Heart left ventricle (tissue), 16 donors: ENCODE results near the gene RPS19. TPM values are rescaled to one million over a fixed set of nuclear protein-coding genes. Genes with fewer than 3 reads are reported as not detected.

Experiments used
- ATAC-seq, 4 donors: fragments of 200-7000 bp; cut with Tn5 transposase; one replicate each; pipeline ENCODE4 v1.9.1; 2020 to 2022; ENCODE audit warnings: moderate library complexity in 4 of 4, mild to moderate bottlenecking in 3 of 4, moderate number of reproducible peaks in 1 of 4
- DNase-seq, 5 donors: peaks; one replicate each; pipeline ENCODE4 v3.0.0-alpha.2; 2020
- H3K27ac ChIP-seq, 12 donors: fragments of 200-600 bp; sonication (generic) in 4 of 12; one replicate each; pipeline versions ENCODE4 v1.5.0 to v1.8.0; 2016 to 2022; ENCODE audit warnings: mild to moderate bottlenecking in 2 of 12
- H3K27me3 ChIP-seq, 9 donors: fragments of 200-600 bp; sonication (generic) in 2 of 9; one replicate each; pipeline versions ENCODE4 v1.5.1 to v1.8.0; 2016 to 2022; ENCODE audit warnings: mild to moderate bottlenecking in 3 of 9
- H3K36me3 ChIP-seq, 9 donors: fragments of 200-600 bp; sonication (generic) in 2 of 9; one replicate each; pipeline versions ENCODE4 v1.5.0 to v1.8.0; 2018 to 2022; ENCODE audit warnings: mild to moderate bottlenecking in 2 of 9
- H3K4me1 ChIP-seq, 12 donors: fragments of 200-600 bp; sonication (generic) in 4 of 12; one replicate each; pipeline versions ENCODE4 v1.5.0 to v1.8.0; 2016 to 2022; ENCODE audit warnings: mild to moderate bottlenecking in 3 of 12
- H3K4me3 ChIP-seq, 12 donors: fragments of 200-600 bp; sonication (generic) in 4 of 12; one replicate each; pipeline versions ENCODE4 v1.5.0 to v1.8.0; 2017 to 2022; ENCODE audit warnings: mild to moderate bottlenecking in 9 of 12, moderate library complexity in 4 of 12
- H3K9me3 ChIP-seq, 12 donors: fragments of 200-600 bp; sonication (generic) in 4 of 12; one replicate each; pipeline versions ENCODE4 v1.5.0 to v1.8.0; 2016 to 2022; ENCODE audit warnings: mild to moderate bottlenecking in 1 of 12
- CTCF ChIP-seq, 12 donors: fragments of 200-600 bp; sonication (generic) in 4 of 12; IDR thresholded peaks; one replicate each; pipeline versions ENCODE4 v1.5.0 to v1.8.0; 2018 to 2022; ENCODE audit warnings: antibody characterized with exemption in 12 of 12, mild to moderate bottlenecking in 5 of 12
- POLR2A ChIP-seq, 2 donors: fragments of 450-650 bp; IDR thresholded peaks; one replicate each; pipeline ENCODE4 v1.6.1; 2017; ENCODE audit warnings: antibody characterized with exemption in 2 of 2, mild to moderate bottlenecking in 2 of 2, moderate library complexity in 2 of 2
- WGBS, 4 donors: extraction: QIAGEN DNeasy Blood & Tissue Kit in 2 of 4; methylation state at CpG; one replicate each; pipeline versions ENCODE4 v1.1.5 to v1.1.7; 2013 to 2018; 5-methylcytosine and 5-hydroxymethylcytosine counted together
- intact Hi-C, 10 donors: fragments of 100-400 bp; cut with DNase I; formaldehyde crosslinking; loops; one replicate each; pipeline versions ENCODE4 v1.11.1 to v1.14.2; 2022
- polyA plus RNA-seq, 2 donors: library from polyadenylated mRNA; stranded (reverse); fragments of 200-250 nt; gene quantifications; one replicate each; pipeline ENCODE4 v1.2.3, GENCODE V29; 2013
- total RNA-seq, 9 donors: library from RNA; depleted of rRNA in 2 of 9; stranded (reverse); fragments of >200 nt in 2 of 9; fragmentation: NEBNext Ultra II Directional in 3 of 9; extraction: Animal tissue kit (Norgen Biotek cat#: 25700) in 3 of 9; gene quantifications; one replicate each; pipeline versions ENCODE4 v1.1.0 to v1.2.4, GENCODE V29; 2016 to 2023
- donor health status: ischemic (EF 13 %, LVEDD 7.1; RV severe dilation, severe dysfunction).
- donor health status: healthy with polysubstance abuse.
- donor health status: DM: no; HTN: yes; CAD: no.
- donor health status: DM: no; HTN: no; CAD: no.
- donor health status: ischemic (EF 25% LVEDD 6.9; RV normal size, moderate dysfunction).
- donor health status: ischemic (EF 25% LVEDD 5.7; RV mildly dilated, moderate dysfunction).
- donor health status: healthy.
- donor health status: DM: yes; HTN: yes; CAD: no.
- donor health status: ischemic (EF 35%, LVEDD 5.7; RV mildly dilated, moderate dysfunction).
- donor health status: nonischemic (EF 11% LVEDD 7.7; RV severe dilation, severe dysfunction).
- donor health status: DM: yes; HTN: yes; CAD: no.
- donor health status: PGD.
- donor health status: ischemic (EF 29% LVEDD 5.4; RV normal size, mild dysfunction).
- donor health status: nonischemic (EF 23%, LVEDD 6.1; RV moderate dilation, normal function).

The RPS19 gene
- total and polyA plus RNA-seq, 11 donors = 161 to 1,676 (median 668) TPM

DNA sequence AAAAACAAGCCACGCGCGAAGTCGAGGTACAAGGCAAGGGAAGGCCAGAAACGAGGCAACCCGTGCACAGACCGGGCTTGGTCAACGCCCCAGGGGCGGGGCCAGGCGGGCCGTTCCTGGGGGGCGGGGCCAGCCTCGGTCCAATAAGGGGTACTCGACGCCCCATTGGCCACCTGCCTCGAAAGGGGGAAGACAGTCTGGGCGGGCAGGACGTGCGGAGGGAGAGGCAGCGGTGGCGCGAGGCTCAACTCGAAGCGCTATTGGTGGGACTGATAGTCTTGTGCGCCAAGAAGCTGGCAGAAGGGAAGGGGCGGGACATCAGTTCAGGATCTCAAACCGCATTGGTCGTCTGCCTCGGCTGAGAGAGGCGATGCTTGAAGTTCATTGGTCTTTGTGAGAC is 15.5 kb upstream of the RPS19 start, which contains the start of gene LYPD4:
LYPD4 (minus strand) TSS at position 83 of the 400 bp plus-strand sequence. CDS start 5,398 bp downstream, outside the sequence.
- Histone ChIP-seq H3K4me3 (no peak within 1 kb of the TSS), H3K9me3 (no peaks in the 10 kb centered on the region), H3K36me3 (no peaks in the 10 kb centered on the region), H3K27ac (no peak within 1 kb of the TSS), H3K27me3 (peaks cover 0 to 24% (median 4%) of the 10 kb centered on the region in 9 donors), H3K4me1 (no peaks in the 10 kb centered on the region)
- intact Hi-C loops = no loop called here
- ATAC-seq = no peak
- WGBS, 4 donors = 79 to 83% (median 80%) methylated on average over 28 to 30 of the region's 30 CpGs
- DNase-seq = no peak
- TF ChIP-seq POLR2A (IDR thresholded peaks at IDR 0.05) = no peak

GRCh38 chr19:41845001-41845050 is 15.2 kb upstream of the RPS19 start, which contains the start of gene DMRTC2:
TSS of gene DMRTC2 (plus strand) at chr19:41845042. CDS start at chr19:41847429, 2,387 bp downstream.
- H3K4me3 ChIP-seq = no peak within 1 kb of the TSS
- no peaks in the 10 kb centered on the region for H3K36me3 ChIP-seq
- H3K27me3 ChIP-seq = peaks cover 0 to 24% (median 4%) of the 10 kb centered on the region in 9 donors
- H3K9me3 ChIP-seq = no peaks in the 10 kb centered on the region
- 87 to 97% (median 92%) methylated on average over 3 of the region's 3 CpGs for WGBS, 4 donors
- H3K27ac ChIP-seq = no peak within 1 kb of the TSS
- no peak for TF ChIP-seq CTCF (IDR thresholded peaks at IDR 0.05)
- TF ChIP-seq POLR2A (IDR thresholded peaks at IDR 0.05) = no peak
- DNase-seq (no peak), ATAC-seq (no peak)
- H3K4me1 ChIP-seq = no peaks in the 10 kb centered on the region
- intact Hi-C loops = no loop called here

DNA sequence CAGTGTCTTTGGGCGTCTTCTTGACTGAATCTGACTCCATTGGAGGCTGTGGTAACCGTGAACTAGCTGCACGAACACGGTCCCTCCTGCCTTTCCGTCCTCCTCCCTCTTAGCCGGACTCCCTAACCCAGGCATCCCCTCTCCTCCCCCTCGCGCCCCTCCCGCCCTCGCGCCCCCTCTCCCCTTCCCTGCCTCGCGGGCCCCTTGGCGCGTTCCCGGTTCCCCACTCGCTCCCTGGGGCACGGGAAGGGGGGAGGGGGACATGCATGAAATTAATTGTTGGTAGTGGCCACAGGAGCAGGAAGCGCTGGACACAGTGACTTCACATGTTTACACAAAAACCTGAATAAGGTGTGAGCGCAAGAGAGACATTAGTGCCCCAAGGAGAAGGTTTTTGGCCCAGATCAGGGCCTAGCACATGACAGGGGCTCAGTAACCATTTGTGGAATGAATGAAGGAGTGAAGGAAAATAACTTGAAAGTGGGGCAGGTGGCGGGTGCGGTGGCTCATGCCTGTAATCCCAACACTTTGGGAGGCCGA is 14.9 kb upstream of the RPS19 start:
- no peak for TF ChIP-seq POLR2A (IDR thresholded peaks at IDR 0.05)
- no peak for TF ChIP-seq CTCF (IDR thresholded peaks at IDR 0.05)
- no peak for ATAC-seq

GRCh38 chr19:41847351-41848105 is 12.5 kb upstream of the RPS19 start:
- peaks cover 0 to 17% (median 0%) of the 10 kb centered on the region in 9 donors for H3K27me3 ChIP-seq
- TF ChIP-seq CTCF (IDR thresholded peaks at IDR 0.05) (no peak), POLR2A (IDR thresholded peaks at IDR 0.05) (no peak)
- no peak overlapping the region for H3K4me3 ChIP-seq
- DNase-seq (no peak), ATAC-seq (no peak)
- intact Hi-C loops = no loop called here
- no peaks in the 10 kb centered on the region for H3K9me3 ChIP-seq
- no peak overlapping the region for H3K27ac ChIP-seq
- H3K4me1 ChIP-seq = no peaks in the 10 kb centered on the region
- WGBS, 4 donors = 82 to 89% (median 86%) methylated on average over 13 to 19 of the region's 19 CpGs
- no peaks in the 10 kb centered on the region for H3K36me3 ChIP-seq

More for the DNA sequence above, 14.9 kb upstream of the RPS19 start:
- Histone ChIP-seq H3K27ac (no peak overlapping the region), H3K4me3 (no peak overlapping the region), H3K36me3 (no peaks in the 10 kb centered on the region), H3K27me3 (peaks cover 0 to 24% (median 4%) of the 10 kb centered on the region in 9 donors), H3K4me1 (no peaks in the 10 kb centered on the region), H3K9me3 (no peaks in the 10 kb centered on the region)
- intact Hi-C loops = no loop called here
- WGBS, 4 donors = 88 to 91% (median 90%) methylated on average over 23 of the region's 23 CpGs
- DNase-seq = no peak

DNA sequence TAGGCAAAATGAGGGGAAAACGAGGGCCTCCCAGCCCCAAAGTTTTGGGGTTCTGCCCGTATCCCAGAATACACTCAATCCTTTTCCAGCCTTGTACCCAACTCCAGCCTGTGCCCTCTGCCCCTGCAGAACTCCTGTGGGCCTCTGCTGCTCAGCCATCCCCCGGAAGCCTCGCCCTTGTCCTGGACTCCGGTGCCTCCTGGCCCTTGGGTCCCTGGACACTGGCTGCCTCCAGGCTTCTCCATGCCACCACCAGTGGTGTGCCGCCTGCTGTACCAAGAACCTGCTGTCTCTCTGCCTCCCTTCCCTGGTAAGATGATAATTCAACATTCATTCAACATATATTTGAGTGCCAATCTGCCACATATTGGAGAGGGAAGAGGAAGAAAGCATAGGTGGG is 11.4 kb upstream of the RPS19 start:
- intact Hi-C loops = no loop called here
- Histone ChIP-seq H3K27ac (no peak overlapping the region), H3K4me3 (no peak overlapping the region), H3K36me3 (no peaks in the 10 kb centered on the region), H3K4me1 (no peaks in the 10 kb centered on the region), H3K27me3 (peaks cover 0 to 15% (median 0%) of the 10 kb centered on the region in 9 donors), H3K9me3 (no peaks in the 10 kb centered on the region)
- TF ChIP-seq POLR2A (IDR thresholded peaks at IDR 0.05) (no peak), CTCF (IDR thresholded peaks at IDR 0.05) (no peak)
- 80 to 86% (median 82%) methylated on average over 6 of the region's 6 CpGs for WGBS, 4 donors
- no peak for ATAC-seq
- no peak for DNase-seq
